IMR-90 (cell line): Measurements from ENCODE around the gene CLEC6A.
"Not testable (repeated sequence)": the region's sequence is repeated elsewhere in the genome, so short reads cannot be mapped to it uniquely, and the experiment has no call there.

ENCODE experiments used
- MXI1 ChIP-seq: IDR thresholded peaks from 2 replicates; pipeline ENCODE4 v1.6.1; 2012; ENCODE audit warnings: low read depth, mild to moderate bottlenecking, low read length, moderate library complexity, borderline replicate concordance
- POLR2A ChIP-seq: IDR thresholded peaks from 2 replicates; pipeline ENCODE4 v1.6.1; 2012; ENCODE audit warnings: mild to moderate bottlenecking, low read depth, low read length
- RCOR1 ChIP-seq: IDR thresholded peaks from 2 replicates; pipeline ENCODE4 v1.6.1; 2012; ENCODE audit warnings: mild to moderate bottlenecking, low read length, improper control_type of control experiment; ENCODE audit not compliant: insufficient replicate concordance
- SMC3 ChIP-seq: fragments of 150-350 bp; IDR thresholded peaks from 2 replicates; pipeline ENCODE4 v1.6.1; 2016; ENCODE audit warnings: low read depth, mild to moderate bottlenecking, antibody characterized with exemption, low read length, moderate library complexity
- USF2 ChIP-seq: fragments of 150-350 bp; IDR thresholded peaks from 2 replicates; pipeline ENCODE4 v1.6.1; 2017; ENCODE audit warnings: mild to moderate bottlenecking, antibody characterized with exemption, low read length, low read depth
- TF ChIP-seq, protein P1 (sequence below): conservative IDR thresholded peaks from 2 replicates; pipeline ENCODE4 v1.5.1; 2012; ENCODE audit warnings: mild to moderate bottlenecking, low read depth, low read length, improper control_type of control experiment

DNA sequence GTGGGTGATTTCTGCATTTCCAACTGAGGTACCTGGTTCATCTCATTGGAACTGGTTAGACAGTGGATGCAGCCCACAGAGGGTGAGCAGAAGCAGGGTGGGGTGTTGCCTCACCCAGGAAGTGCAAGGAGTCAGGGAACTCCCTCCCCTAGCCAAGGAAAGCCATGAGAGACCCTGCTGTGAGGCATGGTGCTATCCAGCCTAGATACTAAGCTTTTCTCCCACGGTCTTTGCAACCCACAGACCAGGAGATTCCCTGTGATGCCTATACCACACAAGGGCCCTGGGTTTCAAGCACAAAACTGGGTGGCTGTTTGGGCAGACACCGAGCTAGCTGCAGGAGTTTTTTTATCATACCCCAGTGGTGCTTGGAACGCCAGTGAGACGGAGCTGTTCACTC, 39.9 kb downstream of the CLEC6A start:
- TF ChIP-seq SMC3, USF2, RCOR1, POLR2A, MXI1: not testable (repeated sequence)
- TF ChIP-seq, protein P1, sequence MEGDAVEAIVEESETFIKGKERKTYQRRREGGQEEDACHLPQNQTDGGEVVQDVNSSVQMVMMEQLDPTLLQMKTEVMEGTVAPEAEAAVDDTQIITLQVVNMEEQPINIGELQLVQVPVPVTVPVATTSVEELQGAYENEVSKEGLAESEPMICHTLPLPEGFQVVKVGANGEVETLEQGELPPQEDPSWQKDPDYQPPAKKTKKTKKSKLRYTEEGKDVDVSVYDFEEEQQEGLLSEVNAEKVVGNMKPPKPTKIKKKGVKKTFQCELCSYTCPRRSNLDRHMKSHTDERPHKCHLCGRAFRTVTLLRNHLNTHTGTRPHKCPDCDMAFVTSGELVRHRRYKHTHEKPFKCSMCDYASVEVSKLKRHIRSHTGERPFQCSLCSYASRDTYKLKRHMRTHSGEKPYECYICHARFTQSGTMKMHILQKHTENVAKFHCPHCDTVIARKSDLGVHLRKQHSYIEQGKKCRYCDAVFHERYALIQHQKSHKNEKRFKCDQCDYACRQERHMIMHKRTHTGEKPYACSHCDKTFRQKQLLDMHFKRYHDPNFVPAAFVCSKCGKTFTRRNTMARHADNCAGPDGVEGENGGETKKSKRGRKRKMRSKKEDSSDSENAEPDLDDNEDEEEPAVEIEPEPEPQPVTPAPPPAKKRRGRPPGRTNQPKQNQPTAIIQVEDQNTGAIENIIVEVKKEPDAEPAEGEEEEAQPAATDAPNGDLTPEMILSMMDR: not testable (repeated sequence)
